Fibroblast of pulmonary artery (primary cell): ENCODE measurements around the gene MZF1.

Experiments
- DNase-seq: peaks from one replicate; pipeline ENCODE4 v3.0.0-alpha.2; 2010; ENCODE audit warnings: low read depth
- H3K4me3 ChIP-seq: replicated peaks from 2 replicates; pipeline ENCODE4 v1.5.1; 2011; ENCODE audit warnings: low read depth, mild to moderate bottlenecking, control low read depth, low read length, moderate library complexity
- CTCF ChIP-seq: IDR thresholded peaks from 2 replicates; pipeline ENCODE4 v1.5.1; 2011; ENCODE audit warnings: mild to moderate bottlenecking, control low read depth, low read length, inconsistent platforms; ENCODE audit errors: missing control alignments

MZF1 gene

GRCh38 chr19:58566989-58567388 lies 6.1 kb downstream of the MZF1 start:
- no peak overlapping the region for H3K4me3 ChIP-seq
- no peak for TF ChIP-seq CTCF
- no peak for DNase-seq

- TF ChIP-seq CTCF, result no peak
- no peak for DNase-seq
- no peak overlapping the region for H3K4me3 ChIP-seq
Observed at GRCh38 chr19:58563823-58564222, 9.3 kb downstream of the MZF1 start.

GRCh38 chr19:58563034-58563573 lies 10.0 kb downstream of the MZF1 start:
- peak overlapping the region; percentile 37 for H3K4me3 ChIP-seq
- no peak for TF ChIP-seq CTCF
- peak; percentile 26 for DNase-seq

- peak; percentile 50 for DNase-seq
- peak overlapping the region; percentile 37 for H3K4me3 ChIP-seq
- TF ChIP-seq CTCF, result no peak
Observed at GRCh38 chr19:58562122-58563033, 10.8 kb downstream of the MZF1 start.

- H3K4me3 ChIP-seq, result peak overlapping the region; percentile 37
- TF ChIP-seq CTCF, result no peak
- no peak for DNase-seq
Observed at GRCh38 chr19:58561373-58562121, 11.6 kb downstream of the MZF1 start.

GRCh38 chr19:58560921-58561320 lies 12.2 kb downstream of the MZF1 start:
- DNase-seq, result no peak
- TF ChIP-seq CTCF, result no peak
- H3K4me3 ChIP-seq, result no peak overlapping the region
